Osteocyte (in vitro differentiated cells): ENCODE results near the gene PYROXD2. TPM values are rescaled to one million over a fixed set of nuclear protein-coding genes. Genes with fewer than 3 reads are reported as not detected.
A peak's percentile ranks its signal among the peaks of the same experiment; 100 is the strongest.

Source experiments
- DNase-seq: peaks from one replicate; pipeline ENCODE4 v3.0.0; 2021; ENCODE audit warnings: mixed read lengths; ENCODE audit not compliant: unreplicated experiment; ENCODE audit errors: extremely low spot score
- H3K27ac Mint-ChIP-seq: one replicate; pipeline ENCODE4 v1.8.0; 2021; ENCODE audit warnings: mild to moderate bottlenecking, mixed read lengths; ENCODE audit not compliant: unreplicated experiment
- H3K27me3 Mint-ChIP-seq: one replicate; pipeline ENCODE4 v1.8.0; 2021; ENCODE audit warnings: mixed read lengths; ENCODE audit not compliant: unreplicated experiment
- H3K36me3 Mint-ChIP-seq: one replicate; pipeline ENCODE4 v1.8.0; 2021; ENCODE audit warnings: mixed read lengths; ENCODE audit not compliant: unreplicated experiment
- H3K4me1 Mint-ChIP-seq: one replicate; pipeline ENCODE4 v1.8.0; 2021; ENCODE audit warnings: mixed read lengths; ENCODE audit not compliant: unreplicated experiment
- H3K4me3 Mint-ChIP-seq: one replicate; pipeline ENCODE4 v1.8.0; 2021; ENCODE audit warnings: mild to moderate bottlenecking, moderate library complexity, mixed read lengths; ENCODE audit not compliant: unreplicated experiment
- H3K9me3 Mint-ChIP-seq: one replicate; pipeline ENCODE4 v1.8.0; 2021; ENCODE audit warnings: mixed read lengths; ENCODE audit not compliant: unreplicated experiment
- CTCF ChIP-seq: fragments of 200-600 bp; sonication (generic); IDR thresholded peaks from 2 replicates; pipeline ENCODE4 v1.5.0; 2021; ENCODE audit warnings: antibody characterized with exemption, mild to moderate bottlenecking, moderate library complexity
- total RNA-seq: library from RNA; stranded (reverse); gene quantifications from 2 replicates; pipeline ENCODE4 v1.2.1, GENCODE V29; 2021

PYROXD2 gene
- total RNA-seq, 1 donor from 2014 or later = 4.6 TPM

- Mint-ChIP-seq H3K9me3 (no peaks in the 10 kb centered on the region), H3K27ac (peak overlapping the region; percentile 47), H3K27me3 (peaks cover 2% of the 10 kb centered on the region), H3K4me3 (no peak overlapping the region), H3K4me1 (peaks cover 12% of the 10 kb centered on the region), H3K36me3 (no peaks in the 10 kb centered on the region)
- TF ChIP-seq CTCF = no peak
- no peak for DNase-seq
These were observed 46.0 kb upstream of the PYROXD2 start for GRCh38 chr10:98460837-98461499.

- Mint-ChIP-seq H3K4me1 (peaks cover 12% of the 10 kb centered on the region), H3K4me3 (no peak overlapping the region), H3K27me3 (peaks cover 4% of the 10 kb centered on the region), H3K9me3 (no peaks in the 10 kb centered on the region), H3K36me3 (no peaks in the 10 kb centered on the region), H3K27ac (no peak overlapping the region)
- no peak for DNase-seq
- no peak for TF ChIP-seq CTCF
These were observed 44.1 kb upstream of the PYROXD2 start for GRCh38 chr10:98458809-98459784.

GRCh38 chr10:98457721-98458120 lies 42.7 kb upstream of the PYROXD2 start:
- Mint-ChIP-seq H3K27me3 (peaks cover 10% of the 10 kb centered on the region), H3K4me1 (peaks cover 12% of the 10 kb centered on the region), H3K27ac (no peak overlapping the region), H3K36me3 (no peaks in the 10 kb centered on the region), H3K4me3 (no peak overlapping the region), H3K9me3 (no peaks in the 10 kb centered on the region)
- TF ChIP-seq CTCF = no peak
- DNase-seq = peak; percentile 77

GRCh38 chr10:98456686-98457482 lies 41.9 kb upstream of the PYROXD2 start:
- no peak for TF ChIP-seq CTCF

More at GRCh38 chr10:98456686-98457482, 41.9 kb upstream of the PYROXD2 start:
- Mint-ChIP-seq H3K27ac (no peak overlapping the region), H3K4me1 (peaks cover 12% of the 10 kb centered on the region), H3K27me3 (peaks cover 16% of the 10 kb centered on the region), H3K4me3 (no peak overlapping the region), H3K36me3 (no peaks in the 10 kb centered on the region), H3K9me3 (no peaks in the 10 kb centered on the region)
- DNase-seq = no peak
